PFSK-1 (cell line): ENCODE data around the gene ACOX1.

ENCODE experiments used
- FOXP2 ChIP-seq: optimal IDR thresholded peaks from 2 replicates; pipeline ENCODE3; 2011; ENCODE audit warnings: borderline replicate concordance, control low read depth, inconsistent platforms; ENCODE audit not compliant: insufficient read depth; ENCODE audit errors: extremely low read length, extremely low read depth
- POLR2AphosphoS5 ChIP-seq: IDR thresholded peaks from 2 replicates; pipeline ENCODE4 v1.6.1; 2012; ENCODE audit warnings: low read depth, mild to moderate bottlenecking, control low read depth, low read length, moderate library complexity
- REST ChIP-seq, 2 experiments: IDR thresholded peaks; 2 replicates each; pipeline versions ENCODE4 v1.6.1 to v1.8.0; 2011 to 2012; ENCODE audit warnings: low read depth in 2 of 2, low read length in 2 of 2, control low read depth in 1 of 2, inconsistent platforms in 1 of 2, mild to moderate bottlenecking in 1 of 2, moderate library complexity in 1 of 2; ENCODE audit not compliant: insufficient read depth in 1 of 2
- SIN3A ChIP-seq: IDR thresholded peaks from 2 replicates; pipeline ENCODE4 v1.6.1; 2012; ENCODE audit warnings: mild to moderate bottlenecking, low read length, moderate library complexity, borderline replicate concordance; ENCODE audit not compliant: insufficient read depth
- TAF1 ChIP-seq: IDR thresholded peaks from 2 replicates; pipeline ENCODE4 v1.6.1; 2012; ENCODE audit warnings: low read length, control low read depth, borderline replicate concordance; ENCODE audit not compliant: insufficient read depth

The ACOX1 gene

GRCh38 chr17:75898791-75899190 is 80.2 kb downstream of the ACOX1 start:
- TF ChIP-seq FOXP2 (no peak), REST (IDR thresholded peaks at IDR 0.05; ENCODE audit: insufficient read depth in 1 of 2, low read depth in 2 of 2, low read length in 2 of 2) (no peak), TAF1 (no peak), SIN3A (no peak)

GRCh38 chr17:75898065-75898464 is 80.9 kb downstream of the ACOX1 start:
- TF ChIP-seq SIN3A = no peak
- TF ChIP-seq TAF1 = no peak
- TF ChIP-seq POLR2AphosphoS5 = no peak
- no peak for TF ChIP-seq FOXP2
- no peak for TF ChIP-seq REST (IDR thresholded peaks at IDR 0.05; ENCODE audit: insufficient read depth in 1 of 2, low read depth in 2 of 2, low read length in 2 of 2)

GRCh38 chr17:75897160-75898019 is 81.6 kb downstream of the ACOX1 start:
- TF ChIP-seq TAF1 (no peak), REST (IDR thresholded peaks at IDR 0.05; ENCODE audit: insufficient read depth in 1 of 2, low read depth in 2 of 2, low read length in 2 of 2) (no peak), POLR2AphosphoS5 (no peak; the same call in 1 of the 2 replicates), SIN3A (no peak), FOXP2 (no peak)

GRCh38 chr17:75896415-75897159 is 82.4 kb downstream of the ACOX1 start, which contains the start of gene TRIM65:
Gene TRIM65, minus strand, starts transcription at chr17:75896951. Its CDS starts 14 bp downstream, at chr17:75896937.
- TF ChIP-seq SIN3A = peak; percentile 46; the same call in 1 of the 2 replicates
- TF ChIP-seq FOXP2 = peak; percentile 79
- TF ChIP-seq POLR2AphosphoS5 = peak; percentile 90
- peak in 1 of 2 experiments; percentile 34; a peak in 1 of 4 replicates for TF ChIP-seq REST (IDR thresholded peaks at IDR 0.05; ENCODE audit: insufficient read depth in 1 of 2, low read depth in 2 of 2, low read length in 2 of 2)
- TF ChIP-seq TAF1 = peak; percentile 61; the same call in 1 of the 2 replicates
